Gastroesophageal sphincter (tissue), 3 donors: ENCODE measurements around the gene PTBP1.

Experiments used
- CTCF ChIP-seq, 4 experiments: fragments of 200-600 bp in 2 of 4; fragments of 450-650 bp in 2 of 4; sonication (generic) in 1 of 4; IDR thresholded peaks; one replicate each; pipeline ENCODE4 v1.5.1; 2017 to 2019; ENCODE audit warnings: antibody characterized with exemption in 4 of 4, mild to moderate bottlenecking in 2 of 4, moderate library complexity in 2 of 4
- EP300 ChIP-seq: sonication (generic); formaldehyde crosslinking; IDR thresholded peaks from one replicate; pipeline ENCODE4 v1.6.1; 2017; ENCODE audit warnings: antibody characterized with exemption, mild to moderate bottlenecking

GRCh38 chr19:845707-846521, 48.7 kb downstream of the PTBP1 start:
- TF ChIP-seq EP300 (no peak), CTCF (IDR thresholded peaks at IDR 0.05) (no peak)
